GM18907 (cell line): Measurements from ENCODE around the gene NCKIPSD.
A peak's percentile ranks its signal among the peaks of the same experiment; 100 is the strongest.

ENCODE experiments used
- ATAC-seq: cut with Tn5 transposase; IDR thresholded peaks from one replicate; pipeline ENCODE4 v1.9.1; 2021; ENCODE audit warnings: mild to moderate bottlenecking, moderate library complexity; ENCODE audit not compliant: unreplicated experiment

The NCKIPSD gene

DNA sequence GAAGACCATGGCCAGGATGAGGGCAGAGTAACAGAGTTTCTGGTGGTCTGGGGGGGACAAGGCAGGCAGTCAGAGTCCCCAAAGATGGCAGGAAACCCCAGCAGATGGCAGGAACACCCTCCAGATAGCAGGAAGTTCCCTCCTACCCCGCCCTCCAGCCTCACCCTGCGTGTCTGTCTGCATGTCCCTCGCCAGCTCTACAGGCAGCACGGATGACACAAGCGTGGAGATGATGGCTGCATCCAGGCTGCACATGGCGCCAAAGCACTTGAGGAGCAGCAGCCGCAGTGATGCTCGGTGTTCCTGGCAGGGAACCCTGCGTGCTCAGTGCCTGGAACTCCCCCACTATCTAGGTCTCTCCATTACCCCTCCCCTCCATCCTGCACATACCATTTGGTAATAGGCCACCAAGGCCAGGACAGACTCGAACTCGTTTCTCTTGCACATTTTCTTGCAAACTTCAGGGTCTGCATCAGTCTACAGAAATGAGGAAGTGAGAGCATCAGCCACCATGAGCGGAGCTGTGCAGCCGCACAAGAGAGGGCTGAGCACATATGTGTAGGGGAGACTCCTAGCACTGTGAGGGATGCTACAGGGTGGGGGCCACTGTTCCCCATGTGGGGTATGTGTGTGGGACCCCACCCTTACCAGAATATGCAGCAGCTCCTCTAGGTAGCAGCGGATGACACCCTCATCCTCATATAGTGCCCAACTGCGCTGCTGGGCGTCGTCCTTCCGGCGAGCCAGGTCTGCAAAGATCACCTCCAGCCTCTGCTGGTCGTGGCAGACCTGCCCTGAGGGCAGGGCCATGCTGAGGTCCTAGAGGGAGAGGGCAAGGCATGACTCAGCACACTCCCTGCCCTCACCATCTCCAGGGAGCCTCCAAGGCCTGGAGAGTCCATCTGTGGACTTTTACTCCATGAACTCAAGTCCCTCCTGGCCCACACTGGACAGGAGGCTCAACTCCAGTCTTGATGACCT lies 6.0 kb downstream of the NCKIPSD start:
- ATAC-seq = no peak

DNA sequence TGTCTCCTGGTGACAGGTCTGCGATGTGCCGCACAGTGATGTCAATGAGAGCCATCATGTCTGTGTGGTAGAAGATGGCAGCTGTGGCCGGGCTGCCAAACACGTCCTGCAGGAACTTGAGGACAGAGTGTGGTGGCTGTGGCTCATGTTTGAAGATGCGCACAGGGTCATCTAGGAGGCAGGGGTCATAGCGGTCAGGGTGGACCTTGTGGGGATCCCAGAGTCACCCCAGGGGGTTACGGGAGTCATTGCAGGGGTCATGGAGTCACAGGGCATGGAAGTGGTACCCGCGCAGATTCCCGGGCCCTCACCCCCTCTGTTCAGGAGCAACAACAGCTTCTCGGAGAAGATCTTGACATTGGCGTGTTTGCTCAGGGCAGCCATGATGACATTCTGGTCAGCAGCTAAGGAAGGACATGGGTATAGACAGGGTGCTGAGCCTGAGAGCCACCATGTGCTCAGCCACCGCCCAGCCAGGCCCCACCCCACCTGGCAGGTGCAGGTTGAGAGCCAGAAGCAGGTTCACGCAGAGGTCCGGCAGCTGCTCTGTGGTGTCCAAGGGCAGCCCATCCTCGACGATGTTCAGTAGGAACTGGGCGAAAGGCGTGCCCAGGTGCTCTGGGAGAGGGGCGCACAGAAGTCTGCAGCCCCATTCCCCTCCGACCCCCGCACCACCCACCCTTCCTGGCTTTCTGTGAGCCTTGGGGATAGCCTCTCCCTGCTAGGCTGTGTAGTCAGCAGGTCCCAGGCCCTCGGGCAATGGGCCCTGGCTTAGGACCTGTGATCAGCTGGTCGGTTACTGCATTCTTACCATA lies 6.9 kb downstream of the NCKIPSD start:
- no peak for ATAC-seq

DNA sequence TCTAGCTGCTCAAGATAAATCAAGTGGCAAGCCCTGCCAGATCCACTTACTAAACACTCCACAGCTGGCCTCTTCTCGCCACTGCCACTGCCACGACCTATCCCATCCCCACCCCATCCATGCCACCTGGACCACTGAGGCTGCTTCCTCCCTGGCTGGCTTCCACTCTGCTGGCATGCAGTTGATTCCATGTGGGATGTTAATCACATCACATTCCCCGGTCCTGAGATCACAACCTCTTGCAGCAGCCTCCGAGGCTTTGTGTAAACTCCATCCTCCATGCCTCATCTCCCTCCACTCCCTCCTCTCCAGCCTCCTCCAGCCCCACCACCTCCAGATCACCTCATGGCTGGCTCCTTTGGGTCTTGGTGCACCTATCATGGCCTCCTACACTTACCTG lies 7.7 kb downstream of the NCKIPSD start:
- ATAC-seq = no peak

DNA sequence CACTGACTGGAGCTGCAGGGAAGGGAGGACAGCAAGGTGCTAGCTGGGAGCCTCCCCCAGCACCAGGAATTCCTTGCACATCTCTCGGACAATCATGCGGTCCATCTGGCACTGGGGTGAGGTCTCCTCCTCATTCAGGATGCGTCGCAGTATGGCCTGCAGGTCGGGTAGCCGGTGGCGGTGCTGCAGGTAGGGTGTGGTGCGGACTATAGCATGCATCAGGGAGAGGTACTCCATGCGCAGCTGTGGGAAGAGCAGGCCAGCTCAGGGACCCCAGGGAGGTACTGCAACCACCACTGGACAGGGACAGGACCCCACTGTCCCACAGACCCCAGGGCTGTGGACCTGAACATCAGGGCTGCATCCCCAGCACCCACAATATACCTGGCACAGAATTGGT lies 11.2 kb downstream of the NCKIPSD start:
- ATAC-seq = no peak

DNA sequence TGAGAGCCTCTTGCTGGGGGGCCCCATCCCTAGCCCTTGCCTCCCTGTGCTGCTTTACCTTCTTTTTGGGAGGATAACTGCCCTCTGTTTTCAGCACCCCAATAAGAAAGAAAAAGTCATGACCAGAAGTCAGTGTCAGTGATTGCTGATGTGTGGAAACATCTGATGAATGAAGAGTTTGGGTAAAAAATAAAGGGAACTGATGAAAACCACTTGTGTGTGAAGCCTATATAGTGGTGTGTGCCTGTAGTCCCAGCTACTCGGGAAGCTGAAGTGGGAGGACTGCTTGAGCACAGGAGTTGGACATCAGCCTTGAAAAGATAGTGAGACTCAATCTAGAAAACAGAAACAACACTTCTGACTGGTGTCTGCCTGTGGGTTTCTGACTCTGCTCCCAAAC lies 13.2 kb downstream of the NCKIPSD start:
- ATAC-seq = no peak

DNA sequence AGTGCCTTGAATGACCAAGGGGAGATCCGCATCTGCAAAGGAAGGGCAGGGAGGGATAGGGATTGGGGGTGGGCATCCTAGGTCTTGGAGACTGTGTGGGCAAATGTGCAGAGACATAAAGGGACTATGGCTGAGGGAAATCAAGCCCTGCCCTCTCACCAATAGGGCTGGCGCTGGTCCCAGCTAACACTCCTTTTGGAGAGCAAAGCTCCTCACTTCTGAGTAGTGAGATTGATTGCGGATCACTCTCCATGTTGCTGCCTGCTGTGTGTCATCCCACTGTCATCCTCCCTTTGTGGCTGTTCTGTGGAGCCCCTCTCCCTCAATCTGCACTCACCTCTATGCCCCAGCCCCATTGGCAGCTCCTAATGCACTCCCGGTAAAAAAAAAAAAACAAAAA lies 20.8 kb downstream of the NCKIPSD start:
- no peak for ATAC-seq

DNA sequence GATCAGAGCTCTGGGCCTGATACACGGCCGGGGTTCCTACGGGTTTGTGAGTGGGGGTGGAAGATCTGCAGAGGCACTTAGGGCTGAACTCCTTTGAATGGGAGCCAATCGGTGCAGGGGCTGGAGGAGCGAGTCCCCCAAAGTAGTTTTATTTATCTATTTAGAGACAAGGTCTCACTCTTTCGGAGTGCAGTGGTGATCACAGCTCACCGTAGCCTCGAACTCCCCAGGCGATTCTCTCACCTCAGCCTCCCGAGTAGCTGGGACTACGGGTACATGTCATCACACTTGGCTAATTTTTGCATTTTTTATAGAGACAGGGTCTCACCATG lies 21.4 kb downstream of the NCKIPSD start:
- ATAC-seq = no peak

DNA sequence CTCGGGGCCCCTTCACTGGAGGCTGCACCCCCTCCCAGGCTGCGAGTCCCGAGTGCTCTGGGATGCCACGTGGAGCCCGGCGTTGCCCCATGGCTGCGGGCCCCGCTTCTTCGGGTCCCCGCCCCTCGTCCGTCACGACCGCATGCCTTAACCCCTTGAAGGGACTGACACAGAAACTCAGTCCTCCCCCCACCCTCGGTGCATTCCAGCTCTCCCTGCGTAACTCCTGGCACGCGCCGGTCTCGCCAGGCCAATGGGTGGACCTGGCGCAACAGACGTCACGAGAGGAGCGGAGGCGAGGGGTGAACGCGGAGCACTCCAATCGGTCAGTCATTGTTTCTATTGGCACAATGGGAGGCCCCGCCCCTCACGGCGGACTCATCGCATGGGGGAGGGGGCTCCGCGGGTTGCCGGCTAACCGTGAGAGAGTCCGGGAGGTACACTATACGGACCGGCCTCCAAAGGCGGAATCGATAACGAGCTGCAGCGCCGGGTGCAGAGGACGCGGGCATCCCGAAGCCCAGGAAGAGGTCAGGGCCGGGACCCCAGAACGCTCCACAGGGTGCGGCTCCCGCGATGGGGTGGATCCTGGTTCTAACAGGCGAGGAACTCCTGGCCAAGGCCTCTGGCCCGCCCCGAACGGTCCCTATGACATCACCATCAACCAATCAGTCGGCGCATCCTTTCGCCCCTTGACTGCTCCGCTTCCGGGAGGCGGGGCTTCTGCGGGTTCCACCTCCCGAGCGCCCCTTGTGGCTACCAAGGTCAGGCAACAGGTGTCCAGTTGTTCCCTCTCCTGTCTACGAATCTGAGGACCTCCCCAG lies 22.0 kb downstream of the NCKIPSD start:
- ATAC-seq = peak; percentile 81

DNA sequence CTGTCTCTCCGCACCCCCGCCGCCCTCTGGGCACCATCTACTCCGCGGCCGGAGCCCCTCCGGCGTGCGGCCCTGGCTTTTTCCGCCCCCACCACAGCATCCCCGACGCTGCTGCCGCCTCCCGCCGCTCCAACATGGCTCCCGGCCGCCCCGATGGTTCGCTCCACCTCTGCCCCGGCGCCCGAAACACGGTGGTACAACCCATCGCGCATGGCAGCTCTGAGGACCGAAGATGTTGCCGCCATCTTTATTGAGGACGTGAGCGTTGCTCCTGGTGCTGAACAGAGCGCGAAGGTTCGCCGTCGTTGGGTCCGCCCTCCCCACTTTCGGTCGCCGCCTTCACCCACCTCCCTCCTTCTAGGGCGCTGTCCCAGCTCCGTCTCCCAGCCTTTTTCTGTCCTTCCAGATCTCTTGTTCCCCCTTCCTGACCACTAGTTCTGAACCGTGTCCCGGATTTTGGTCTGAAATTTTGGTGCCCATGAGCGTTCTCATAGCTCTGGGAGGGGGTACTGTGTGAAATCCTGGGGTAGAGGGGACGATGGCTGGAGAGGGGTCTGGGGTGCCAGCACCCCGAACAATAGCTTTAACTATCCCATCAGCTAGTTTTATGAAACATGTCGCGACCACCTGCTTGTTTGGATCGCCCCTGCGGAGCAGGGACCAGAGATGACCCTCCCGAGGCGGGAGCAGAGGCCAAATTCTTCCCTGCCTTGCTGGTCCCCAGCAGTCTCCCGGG lies 22.8 kb downstream of the NCKIPSD start, which contains the start of gene CELSR3:
TSS of gene CELSR3 (minus strand) at position 134 of the 736 bp plus-strand sequence. CDS start 252 bp downstream, outside the sequence.
- no peak for ATAC-seq

DNA sequence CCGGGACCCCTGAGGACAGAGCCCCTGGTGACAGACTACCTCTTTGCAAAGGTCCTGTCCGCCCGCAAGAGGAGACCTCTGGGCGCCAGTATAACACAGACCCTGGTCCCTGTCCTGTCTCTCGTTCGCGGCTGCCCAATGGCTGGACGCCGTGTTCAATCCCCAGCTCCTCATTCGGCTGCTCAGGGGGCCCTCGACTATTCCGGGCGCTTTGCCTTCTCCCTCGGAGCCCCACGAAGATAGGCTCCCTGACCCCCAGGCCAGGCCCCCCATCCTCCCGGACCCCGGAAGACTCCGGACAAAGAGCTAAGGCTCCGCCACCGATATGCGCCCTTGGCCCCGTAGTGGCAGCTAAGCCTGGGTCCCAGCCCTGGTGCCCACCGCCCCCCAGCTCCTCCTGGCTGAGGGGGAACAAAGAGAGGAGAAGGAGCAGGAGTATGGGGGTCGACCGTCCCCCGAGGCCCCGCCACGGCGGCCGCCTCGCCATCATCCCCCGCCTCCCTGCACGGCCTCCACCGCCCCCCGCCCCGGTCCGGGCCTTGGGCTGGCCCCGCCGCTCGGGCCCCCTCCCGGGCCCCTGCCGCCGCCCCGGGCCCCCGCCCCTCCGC lies 23.5 kb downstream of the NCKIPSD start:
- no peak for ATAC-seq

DNA sequence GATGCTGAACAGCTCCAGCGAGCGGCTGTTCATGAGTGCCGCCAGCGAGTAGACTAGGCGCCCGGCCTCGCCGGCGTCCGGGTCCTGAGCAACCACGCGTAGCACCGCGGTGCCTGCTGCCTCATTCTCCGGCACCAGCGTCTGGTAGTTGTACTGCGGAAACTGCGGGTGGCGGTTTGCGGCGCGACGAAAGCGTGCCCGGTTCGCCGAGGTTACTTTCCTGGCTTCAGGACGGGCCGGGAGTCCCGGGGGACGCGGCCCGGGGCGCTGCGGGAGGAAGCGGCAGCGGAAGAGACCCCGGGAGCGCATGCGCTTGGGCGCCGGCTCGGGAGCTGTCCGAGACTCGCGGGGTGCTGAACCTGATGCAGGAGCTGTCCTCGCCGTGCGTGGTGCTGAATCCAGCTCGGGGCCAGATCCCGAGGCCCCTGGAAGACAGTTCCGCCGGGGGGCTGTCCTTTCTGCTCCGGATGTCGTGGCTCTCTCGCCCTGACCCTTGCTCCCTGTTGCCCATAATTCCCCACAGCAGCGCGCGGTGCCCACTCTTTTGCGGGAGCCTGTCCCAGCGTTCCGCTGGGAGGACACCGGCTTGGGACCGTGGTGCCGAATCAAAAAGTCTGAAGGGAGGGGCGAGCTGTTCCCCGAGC lies 24.1 kb downstream of the NCKIPSD start:
- ATAC-seq = peak; percentile 42

DNA sequence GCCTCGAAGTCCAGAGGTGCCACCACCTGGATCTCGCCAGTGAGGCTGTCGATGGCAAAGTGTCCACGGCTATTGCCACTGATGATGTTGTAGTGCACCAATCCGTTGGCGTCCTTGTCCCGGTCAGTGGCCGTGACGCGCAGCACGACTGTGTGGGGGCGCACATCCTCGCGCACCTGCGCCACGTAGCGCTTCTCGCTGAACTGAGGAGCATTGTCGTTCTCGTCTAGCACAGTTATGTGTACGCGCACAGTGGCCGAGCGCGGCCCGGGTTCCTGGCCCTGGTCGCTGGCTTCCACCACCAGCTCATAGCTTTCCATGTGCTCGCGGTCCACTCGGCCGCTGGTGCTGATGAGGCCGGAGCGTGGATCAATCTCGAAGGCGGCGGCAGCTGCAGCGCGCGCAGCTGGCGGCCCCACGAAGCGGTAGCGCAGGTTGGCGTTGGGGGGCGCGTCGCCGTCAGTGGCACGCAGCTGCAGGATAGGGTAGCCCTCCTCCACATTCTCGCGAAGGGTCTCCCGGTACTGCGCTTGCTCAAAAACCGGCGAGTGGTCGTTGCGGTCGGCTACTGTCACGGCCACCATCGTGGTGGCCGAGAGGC lies 24.8 kb downstream of the NCKIPSD start:
- no peak for ATAC-seq

DNA sequence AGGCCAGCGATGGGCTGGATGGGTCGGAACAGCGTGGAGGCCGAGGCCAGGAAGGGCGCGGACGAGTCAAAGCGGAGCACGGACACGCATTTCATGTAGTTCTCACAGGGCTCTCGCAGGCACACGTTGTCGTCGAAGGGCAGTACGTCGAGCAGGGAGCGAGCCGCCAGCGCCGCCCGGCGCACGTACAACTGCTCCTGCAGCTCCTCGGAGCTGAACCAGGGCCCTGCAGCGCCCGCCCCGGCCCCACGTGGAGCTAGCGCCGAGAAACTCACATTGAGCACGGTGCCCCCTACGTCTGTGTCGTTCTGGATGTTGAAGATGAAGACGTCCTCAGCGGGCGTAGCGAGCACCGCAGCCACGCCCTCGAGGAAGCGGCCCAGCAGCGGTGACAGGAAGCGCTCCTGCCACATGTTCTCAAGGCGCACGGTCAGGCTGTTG lies 28.9 kb downstream of the NCKIPSD start:
- no peak for ATAC-seq

DNA sequence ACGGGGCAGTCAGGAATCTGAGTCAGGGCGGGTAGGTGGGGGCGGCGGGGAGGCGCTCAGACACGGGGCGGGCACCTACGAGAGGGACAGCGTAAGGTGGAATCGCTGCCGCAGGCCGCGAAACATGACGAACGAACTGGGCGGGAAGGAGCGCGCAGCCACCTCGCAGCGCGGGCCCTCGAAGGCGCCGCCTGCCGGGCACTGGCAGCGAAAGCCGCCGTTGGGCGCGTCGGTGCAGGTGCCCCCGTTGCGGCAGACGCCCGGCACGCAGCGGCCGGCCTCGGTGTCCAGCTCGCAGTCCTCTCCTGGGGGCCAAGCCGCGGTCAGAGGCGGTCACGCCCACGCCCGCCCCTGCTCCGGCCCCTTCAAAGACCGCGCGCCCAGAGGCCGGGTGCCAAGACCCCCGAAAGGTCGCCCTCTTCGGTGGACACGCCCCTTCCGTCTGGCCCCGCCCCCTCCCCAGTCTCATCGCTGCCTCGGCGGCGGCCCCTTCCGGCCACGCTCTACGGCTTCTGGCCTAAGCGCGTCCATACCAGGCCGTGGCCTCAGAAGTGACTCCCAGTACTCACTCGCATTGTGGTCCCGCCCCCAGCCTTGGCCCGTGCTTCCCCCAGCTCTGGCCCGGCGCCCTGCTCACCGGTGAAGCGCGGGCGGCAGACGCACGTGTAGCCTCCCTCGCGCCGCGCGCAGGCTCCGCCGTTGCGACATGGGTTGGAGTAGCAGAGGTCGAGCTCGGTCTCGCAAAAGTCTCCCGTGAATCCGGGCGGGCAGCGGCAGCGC lies 29.5 kb downstream of the NCKIPSD start:
- peak; percentile 45 for ATAC-seq

DNA sequence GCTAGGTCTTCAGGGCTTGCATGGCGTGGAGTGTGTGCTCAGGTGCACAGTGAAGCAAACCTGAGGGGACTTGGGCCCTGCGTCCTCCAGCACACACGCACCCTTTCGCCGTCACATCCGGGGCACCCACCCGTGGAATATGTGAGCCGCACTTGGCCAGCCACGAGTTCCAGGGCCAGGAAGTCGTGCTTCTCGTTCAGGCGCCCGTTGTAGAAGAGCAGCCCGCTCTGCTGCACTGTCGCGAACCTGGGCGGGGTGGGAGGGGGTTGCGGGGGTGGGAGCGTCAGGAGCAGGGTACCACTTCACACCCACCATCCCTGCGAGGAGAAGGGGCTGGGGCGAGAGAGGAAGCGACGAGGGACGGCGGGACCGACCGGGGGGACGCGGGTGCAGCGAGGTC lies 30.1 kb downstream of the NCKIPSD start:
- ATAC-seq = no peak

DNA sequence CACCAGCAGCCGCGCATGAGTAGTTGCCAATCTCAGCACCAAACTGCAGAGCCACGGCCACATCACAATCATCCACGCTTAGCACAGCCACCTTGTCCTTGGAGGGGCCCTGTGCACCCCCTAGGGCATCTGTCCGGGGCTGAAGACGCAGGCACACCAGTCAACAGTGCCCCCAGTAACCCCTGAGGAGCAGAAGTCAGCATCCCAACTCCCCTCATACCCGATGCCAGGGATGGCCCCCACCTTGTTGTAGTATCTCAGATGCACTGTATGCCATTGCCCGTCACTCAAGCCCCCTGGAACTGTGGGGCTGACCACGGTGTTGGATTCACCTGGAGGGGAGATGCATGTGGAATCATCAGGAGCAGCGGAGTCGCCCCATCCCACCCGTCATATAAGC lies 30.7 kb downstream of the NCKIPSD start:
- ATAC-seq = no peak

DNA sequence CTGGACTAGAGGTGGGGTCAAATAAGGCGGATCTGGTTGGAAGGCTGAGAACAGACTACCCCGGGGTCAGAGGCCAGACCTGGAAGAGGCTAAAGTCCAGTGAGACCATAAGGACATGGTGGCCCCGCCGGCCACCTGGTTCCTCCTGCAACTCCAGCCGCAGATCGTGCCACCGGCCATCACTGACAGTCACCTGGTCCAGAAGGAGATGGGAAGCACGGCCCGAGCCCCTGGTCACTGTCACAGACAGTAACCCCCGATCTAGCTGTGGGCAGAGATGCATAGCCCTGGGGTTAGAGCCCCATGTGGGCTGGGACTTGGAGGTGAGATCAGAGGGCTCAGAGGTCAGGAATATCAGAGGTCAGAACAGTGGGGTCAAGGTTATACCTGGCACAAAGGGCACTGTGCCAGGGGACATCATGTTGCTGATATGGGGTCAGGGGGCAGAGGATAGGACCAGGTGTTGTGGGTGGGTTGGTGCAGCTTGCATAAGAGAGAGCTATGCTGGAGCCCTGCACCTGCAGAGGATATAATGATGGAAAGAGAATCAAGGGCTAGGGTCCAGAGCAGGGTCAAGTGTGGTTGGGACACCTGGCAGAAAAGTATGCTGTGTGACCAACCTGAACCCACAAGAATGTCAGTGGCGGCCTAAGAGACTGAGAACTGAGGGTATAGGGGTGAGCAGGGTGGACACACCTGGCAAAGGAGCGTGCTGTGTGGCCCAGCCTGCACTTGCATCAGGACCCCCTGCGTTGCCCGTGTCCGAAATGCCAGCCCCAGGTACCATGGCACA lies 32.6 kb downstream of the NCKIPSD start:
- no peak for ATAC-seq
